ENCODE measurements around the gene MCAM. TPM values are rescaled to one million over a fixed set of nuclear protein-coding genes. Genes with fewer than 3 reads are reported as not detected.

The MCAM gene
- total RNA-seq, 2 experiments from 2014 or later: 0.69 to 1.3 TPM

- Histone ChIP-seq H3K4me3 (ENCODE audit: low read depth, low read length, poor library complexity, severe bottlenecking) (no peak overlapping the region), H4K20me1 (ENCODE audit: insufficient read depth, low read length) (no peaks in the 10 kb centered on the region; the same call in 1 of the 2 replicates), H3K4me1 (ENCODE audit: insufficient read depth, low read length, poor library complexity, severe bottlenecking) (peaks cover 32% of the 10 kb centered on the region), H3K4me2 (ENCODE audit: low read length) (no peak overlapping the region), H3K27ac (ENCODE audit: low read depth, low read length, poor library complexity, severe bottlenecking) (no peak overlapping the region), H3K9me3 (ENCODE audit: low read length) (no peaks in the 10 kb centered on the region), H2AFZ (ENCODE audit: low read length) (no peak overlapping the region), H3K9me2 (ENCODE audit: insufficient read depth, low read length) (no peaks in the 10 kb centered on the region), H3K36me3 (ENCODE audit: insufficient read depth, low read length) (no peaks in the 10 kb centered on the region), H3K79me2 (ENCODE audit: insufficient read depth, low read depth, low read length) (peaks cover 48% of the 10 kb centered on the region)
- intact Hi-C loops (cut with micrococcal nuclease; ENCODE audit: unreplicated experiment): no loop called here
- ChIA-PET POLR2A (interaction anchor here (0.6 to 2.1 kb wide), 8 partner anchors 11 to 447 kb away, joined by 3 to 8 read pairs (median 4); no protein-coding TSS in a partner anchor), CTCF (ENCODE audit: unreplicated experiment) (no interaction called here)
- TF ChIP-seq EZH2phosphoT487 (IDR thresholded peaks at IDR 0.05; ENCODE audit: borderline replicate concordance, low read depth, low read length) (no peak), CTCF (conservative IDR thresholded peaks at IDR 0.05; ENCODE audit: low read length) (no peak)
- BruUV-seq (replicated peaks): no TSS peak
- DNase-seq (ENCODE audit: low spot score): no peak
Observed at GRCh38 chr11:119266517-119267255, 50.2 kb downstream of the MCAM start.

- no peak overlapping the region for H3K27ac ChIP-seq (ENCODE audit: low read depth, low read length, poor library complexity, severe bottlenecking)
- ChIA-PET POLR2A (interaction anchor here (0.6 to 2.1 kb wide), 7 partner anchors 12 to 446 kb away, joined by 3 to 8 read pairs (median 4); no protein-coding TSS in a partner anchor), CTCF (ENCODE audit: unreplicated experiment) (no interaction called here)
- no peak for TF ChIP-seq EZH2phosphoT487 (IDR thresholded peaks at IDR 0.05; ENCODE audit: borderline replicate concordance, low read depth, low read length)
- TF ChIP-seq CTCF (conservative IDR thresholded peaks at IDR 0.05; ENCODE audit: low read length): no peak
- intact Hi-C loops (cut with micrococcal nuclease; ENCODE audit: unreplicated experiment): no loop called here
- peaks cover 50% of the 10 kb centered on the region for H3K79me2 ChIP-seq (ENCODE audit: insufficient read depth, low read depth, low read length)
- no peak overlapping the region for H2AFZ ChIP-seq (ENCODE audit: low read length)
- no peak overlapping the region for H3K4me3 ChIP-seq (ENCODE audit: low read depth, low read length, poor library complexity, severe bottlenecking)
- no TSS peak for BruUV-seq (replicated peaks)
- no peaks in the 10 kb centered on the region; the same call in 1 of the 2 replicates for H4K20me1 ChIP-seq (ENCODE audit: insufficient read depth, low read length)
- H3K4me2 ChIP-seq (ENCODE audit: low read length): no peak overlapping the region
- no peaks in the 10 kb centered on the region for H3K9me2 ChIP-seq (ENCODE audit: insufficient read depth, low read length)
- no peaks in the 10 kb centered on the region for H3K36me3 ChIP-seq (ENCODE audit: insufficient read depth, low read length)
- H3K9me3 ChIP-seq (ENCODE audit: low read length): no peaks in the 10 kb centered on the region
- peaks cover 38% of the 10 kb centered on the region for H3K4me1 ChIP-seq (ENCODE audit: insufficient read depth, low read length, poor library complexity, severe bottlenecking)
- DNase-seq (ENCODE audit: low spot score): no peak
Observed at GRCh38 chr11:119266063-119266462, 50.9 kb downstream of the MCAM start.

Measured in OCI-LY7 (cell line).